ENCODE results near the gene GTF2H4.

The GTF2H4 gene

DNA sequence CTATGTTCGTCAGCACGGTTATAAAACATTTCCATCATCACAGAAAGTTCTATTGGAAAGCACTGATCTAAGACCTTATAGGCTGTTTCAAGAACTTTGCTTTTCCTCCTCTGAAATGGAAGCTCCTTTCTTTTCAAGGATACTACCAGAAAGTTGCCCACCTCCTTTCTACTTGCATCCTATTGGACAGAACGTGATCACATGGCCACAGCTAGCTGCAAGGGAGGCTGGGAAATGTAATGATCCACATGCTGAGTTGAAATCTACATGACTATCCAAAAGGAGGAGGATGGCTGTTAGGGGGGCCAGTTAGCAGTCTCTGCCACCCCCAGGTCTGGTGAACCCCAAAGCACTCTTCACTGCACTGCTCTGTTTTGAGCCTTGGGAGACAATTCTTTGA is 20.7 kb downstream of the GTF2H4 start:
- Histone ChIP-seq H3K27me3 (ENCODE audit: low read depth, low read length) (no peaks in the 10 kb centered on the region), H3K9me3 (ENCODE audit: insufficient read depth, low read length) (no peaks in the 10 kb centered on the region), H3K4me3 (ENCODE audit: low read length) (no peak overlapping the region), H3K9ac (ENCODE audit: low read length) (no peak overlapping the region), H2AFZ (ENCODE audit: low read depth, low read length) (no peak overlapping the region), H3K4me1 (ENCODE audit: low read length) (no peaks in the 10 kb centered on the region), H3K27ac (ENCODE audit: low read length) (no peak overlapping the region), H3K4me2 (ENCODE audit: low read length) (no peak overlapping the region), H4K20me1 (ENCODE audit: insufficient read depth, low read length) (no peaks in the 10 kb centered on the region), H3K79me2 (ENCODE audit: low read length) (no peaks in the 10 kb centered on the region), H3K36me3 (replicated peaks; ENCODE audit: low read depth, low read length) (peaks cover 11% of the 10 kb centered on the region)
- TF ChIP-seq, protein P1, sequence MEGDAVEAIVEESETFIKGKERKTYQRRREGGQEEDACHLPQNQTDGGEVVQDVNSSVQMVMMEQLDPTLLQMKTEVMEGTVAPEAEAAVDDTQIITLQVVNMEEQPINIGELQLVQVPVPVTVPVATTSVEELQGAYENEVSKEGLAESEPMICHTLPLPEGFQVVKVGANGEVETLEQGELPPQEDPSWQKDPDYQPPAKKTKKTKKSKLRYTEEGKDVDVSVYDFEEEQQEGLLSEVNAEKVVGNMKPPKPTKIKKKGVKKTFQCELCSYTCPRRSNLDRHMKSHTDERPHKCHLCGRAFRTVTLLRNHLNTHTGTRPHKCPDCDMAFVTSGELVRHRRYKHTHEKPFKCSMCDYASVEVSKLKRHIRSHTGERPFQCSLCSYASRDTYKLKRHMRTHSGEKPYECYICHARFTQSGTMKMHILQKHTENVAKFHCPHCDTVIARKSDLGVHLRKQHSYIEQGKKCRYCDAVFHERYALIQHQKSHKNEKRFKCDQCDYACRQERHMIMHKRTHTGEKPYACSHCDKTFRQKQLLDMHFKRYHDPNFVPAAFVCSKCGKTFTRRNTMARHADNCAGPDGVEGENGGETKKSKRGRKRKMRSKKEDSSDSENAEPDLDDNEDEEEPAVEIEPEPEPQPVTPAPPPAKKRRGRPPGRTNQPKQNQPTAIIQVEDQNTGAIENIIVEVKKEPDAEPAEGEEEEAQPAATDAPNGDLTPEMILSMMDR (IDR thresholded peaks at IDR 0.05; ENCODE audit: low read depth, low read length), result no peak
- TF ChIP-seq EZH2phosphoT487 (IDR thresholded peaks at IDR 0.05; ENCODE audit: low read depth), result no peak

DNA sequence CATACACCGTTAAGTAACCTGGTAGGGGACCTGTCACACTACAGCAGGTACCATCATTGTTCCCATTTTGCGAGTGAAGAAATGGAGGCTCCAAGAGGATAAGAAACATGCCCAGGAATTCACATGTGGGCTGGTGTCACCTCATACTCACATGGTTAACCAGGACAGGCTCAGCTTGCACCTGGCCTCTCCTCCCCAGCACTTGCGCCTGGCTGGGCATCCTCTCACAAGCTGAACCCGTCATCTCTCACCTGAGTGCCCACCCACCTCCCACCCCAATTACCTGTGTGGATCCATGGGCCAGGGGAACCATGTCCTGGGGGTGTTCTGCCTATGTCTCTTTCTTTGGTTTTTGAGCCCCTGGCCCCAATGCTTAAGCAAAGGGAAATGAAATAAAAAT is 22.5 kb downstream of the GTF2H4 start:
- Histone ChIP-seq H3K79me2 (ENCODE audit: low read length) (no peaks in the 10 kb centered on the region), H3K4me3 (ENCODE audit: low read length) (no peak overlapping the region), H3K4me2 (ENCODE audit: low read length) (no peak overlapping the region), H3K9ac (ENCODE audit: low read length) (no peak overlapping the region), H2AFZ (ENCODE audit: low read depth, low read length) (no peak overlapping the region), H3K27me3 (ENCODE audit: low read depth, low read length) (no peaks in the 10 kb centered on the region), H3K9me3 (ENCODE audit: insufficient read depth, low read length) (no peaks in the 10 kb centered on the region), H4K20me1 (ENCODE audit: insufficient read depth, low read length) (no peaks in the 10 kb centered on the region), H3K36me3 (replicated peaks; ENCODE audit: low read depth, low read length) (peaks cover 11% of the 10 kb centered on the region), H3K27ac (ENCODE audit: low read length) (no peak overlapping the region), H3K4me1 (ENCODE audit: low read length) (no peaks in the 10 kb centered on the region)
- no peak for TF ChIP-seq EZH2phosphoT487 (IDR thresholded peaks at IDR 0.05; ENCODE audit: low read depth)
- TF ChIP-seq, protein P1 (IDR thresholded peaks at IDR 0.05; ENCODE audit: low read depth, low read length), result no peak

DNA sequence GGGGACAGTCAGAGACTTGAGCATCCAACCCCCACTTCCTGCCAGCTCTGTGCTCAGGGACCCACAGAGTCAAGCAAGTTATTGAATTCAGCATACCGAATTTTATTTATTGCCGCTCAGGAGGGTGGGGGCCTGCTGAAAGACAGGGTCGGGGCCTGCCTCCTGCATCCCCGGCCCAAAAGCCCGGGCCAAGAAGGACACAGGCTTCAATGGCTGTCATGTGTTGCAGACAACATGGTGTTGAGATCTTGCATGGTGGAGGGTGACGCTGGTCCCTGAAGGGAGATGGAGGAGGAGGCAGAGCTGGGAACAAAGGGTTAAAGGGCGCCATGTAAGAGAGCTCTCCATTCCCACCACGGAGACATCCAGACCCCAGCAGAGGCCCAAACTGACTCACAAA is 23.3 kb downstream of the GTF2H4 start:
- Histone ChIP-seq H3K9ac (ENCODE audit: low read length) (no peak overlapping the region), H3K27me3 (ENCODE audit: low read depth, low read length) (no peaks in the 10 kb centered on the region), H3K9me3 (ENCODE audit: insufficient read depth, low read length) (no peaks in the 10 kb centered on the region), H3K36me3 (replicated peaks; ENCODE audit: low read depth, low read length) (peaks cover 11% of the 10 kb centered on the region), H3K27ac (ENCODE audit: low read length) (no peak overlapping the region), H3K4me1 (ENCODE audit: low read length) (no peaks in the 10 kb centered on the region), H2AFZ (ENCODE audit: low read depth, low read length) (no peak overlapping the region), H3K4me2 (ENCODE audit: low read length) (no peak overlapping the region), H4K20me1 (ENCODE audit: insufficient read depth, low read length) (no peaks in the 10 kb centered on the region), H3K4me3 (ENCODE audit: low read length) (no peak overlapping the region), H3K79me2 (ENCODE audit: low read length) (no peaks in the 10 kb centered on the region)
- TF ChIP-seq, protein P1 (IDR thresholded peaks at IDR 0.05; ENCODE audit: low read depth, low read length), result no peak
- TF ChIP-seq EZH2phosphoT487 (IDR thresholded peaks at IDR 0.05; ENCODE audit: low read depth), result no peak

DNA sequence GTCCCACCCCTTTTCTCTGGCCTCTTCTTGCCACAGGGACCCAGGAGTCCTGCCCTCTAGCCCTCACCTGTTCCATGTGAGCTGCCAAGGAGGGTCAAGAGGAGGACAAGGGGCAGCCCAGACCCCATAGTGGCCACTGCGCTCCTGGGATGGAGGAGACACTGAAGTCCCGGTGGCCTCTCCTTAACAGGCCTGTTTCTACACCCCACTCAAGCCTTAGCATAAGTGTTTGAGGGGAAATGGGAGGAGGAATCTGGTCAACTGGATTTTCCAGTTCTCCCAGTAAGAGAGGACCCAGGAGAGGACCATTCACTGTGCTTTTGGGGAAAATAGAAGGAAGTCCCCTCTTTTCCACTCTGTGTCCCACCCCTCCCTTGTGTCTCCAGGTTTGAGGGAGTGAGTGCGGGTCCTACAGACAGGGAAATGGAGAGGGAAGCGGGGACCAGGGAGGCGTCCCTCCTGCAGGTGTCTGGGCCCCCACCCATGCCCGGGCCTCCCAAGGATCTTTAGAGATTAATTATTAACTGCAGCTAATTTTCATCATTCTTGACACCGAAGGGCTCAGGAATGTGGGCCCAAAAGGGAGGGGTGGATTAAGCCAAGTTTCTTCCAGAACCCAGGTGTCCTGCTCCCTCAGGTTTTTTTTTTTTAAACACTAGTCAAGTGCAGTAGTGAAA is 24.1 kb downstream of the GTF2H4 start, which contains the start of gene SFTA2:
Gene SFTA2 (minus strand): TSS at position 202 of the 677 bp plus-strand sequence. CDS start 74 bp downstream, at position 128.
- H3K27me3 ChIP-seq (ENCODE audit: low read depth, low read length), result no peaks in the 10 kb centered on the region
- H3K27ac ChIP-seq (ENCODE audit: low read length), result no peak within 1 kb of the TSS
- H3K79me2 ChIP-seq (ENCODE audit: low read length), result no peaks in the 10 kb centered on the region
- H4K20me1 ChIP-seq (ENCODE audit: insufficient read depth, low read length), result no peaks in the 10 kb centered on the region
- H3K9ac ChIP-seq (ENCODE audit: low read length), result no peak within 1 kb of the TSS
- TF ChIP-seq, protein P1 (IDR thresholded peaks at IDR 0.05; ENCODE audit: low read depth, low read length), result no peak
- no peak for TF ChIP-seq EZH2phosphoT487 (IDR thresholded peaks at IDR 0.05; ENCODE audit: low read depth)
- H3K36me3 ChIP-seq (replicated peaks; ENCODE audit: low read depth, low read length), result peaks cover 11% of the 10 kb centered on the region
- no peaks in the 10 kb centered on the region for H3K9me3 ChIP-seq (ENCODE audit: insufficient read depth, low read length)
- no peaks in the 10 kb centered on the region for H3K4me1 ChIP-seq (ENCODE audit: low read length)
- no peak within 1 kb of the TSS for H3K4me2 ChIP-seq (ENCODE audit: low read length)
- no peak within 1 kb of the TSS for H2AFZ ChIP-seq (ENCODE audit: low read depth, low read length)
- no peak within 1 kb of the TSS for H3K4me3 ChIP-seq (ENCODE audit: low read length)

Measured in OCI-LY3 (cell line).